Measurements from ENCODE around the gene MAP3K7. TPM values are rescaled to one million over a fixed set of nuclear protein-coding genes. Genes with fewer than 3 reads are reported as not detected.

Gene MAP3K7
- total RNA-seq, 2 donors from 2014 or later, result 20.4 to 21.8 TPM

GRCh38 chr6:90493332-90493731 is 93.5 kb downstream of the MAP3K7 start:
- intact Hi-C loops (cut with DNase I), result no loop called here
- DNase-seq (ENCODE audit: low spot score), result no peak

- no peak for DNase-seq (ENCODE audit: low spot score)
- intact Hi-C loops (cut with DNase I), result no loop called here
These were observed 94.1 kb downstream of the MAP3K7 start for GRCh38 chr6:90492798-90493197.

- intact Hi-C loops (cut with DNase I), result no loop called here
These were observed 94.5 kb downstream of the MAP3K7 start for GRCh38 chr6:90492369-90492768.

GRCh38 chr6:90490030-90490716 is 96.7 kb downstream of the MAP3K7 start:
- intact Hi-C loops (cut with DNase I), result no loop called here
- DNase-seq (ENCODE audit: low spot score), result no peak

More at GRCh38 chr6:90492369-90492768, 94.5 kb downstream of the MAP3K7 start:
- no peak for DNase-seq (ENCODE audit: low spot score)

GRCh38 chr6:90488816-90489215 is 98.1 kb downstream of the MAP3K7 start:
- intact Hi-C loops (cut with DNase I), result loop anchor here in 1 of 2 donors (10.0 kb wide), 1 partner anchor 254 kb away; no protein-coding TSS in a partner anchor
- no peak for DNase-seq (ENCODE audit: low spot score)

DNA sequence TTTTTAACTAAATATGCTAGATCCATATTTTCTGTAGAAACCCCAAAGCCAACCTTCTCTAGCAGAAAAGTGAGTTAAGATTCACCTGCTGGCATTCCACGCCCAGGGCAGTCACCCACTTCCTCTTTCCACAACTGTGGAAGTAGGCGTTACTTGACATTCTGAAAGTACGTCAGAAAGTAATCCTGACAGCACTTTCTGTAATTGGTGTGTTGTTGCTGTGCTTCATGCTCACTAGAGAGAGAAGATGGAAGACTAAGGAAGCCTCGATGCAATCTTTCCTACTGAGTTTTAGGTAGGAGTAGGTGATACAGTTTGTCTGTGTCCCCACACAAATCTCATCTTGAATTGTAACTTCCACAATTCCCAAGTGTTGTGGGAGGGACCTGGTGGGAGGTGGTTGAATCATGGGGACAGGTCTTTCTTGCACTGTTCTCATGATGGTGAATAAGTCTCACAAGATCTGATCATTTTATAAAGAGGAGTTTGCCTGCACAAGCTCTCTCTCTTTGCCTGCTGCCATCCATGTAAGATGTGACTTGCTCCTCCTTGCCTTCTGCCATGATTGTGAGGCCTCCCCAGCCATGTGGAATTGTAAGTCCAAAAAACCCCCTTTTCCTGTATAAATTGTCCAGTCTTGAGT is 101.1 kb downstream of the MAP3K7 start:
- intact Hi-C loops (cut with DNase I), result loop anchor here in 1 of 2 donors (10.0 kb wide), 1 partner anchor 251 kb away; no protein-coding TSS in a partner anchor
- DNase-seq (ENCODE audit: low spot score), result no peak

- no peak for DNase-seq (ENCODE audit: low spot score)
- intact Hi-C loops (cut with DNase I), result loop anchor here (5.0 to 10.0 kb wide), 2 partner anchors 250 to 1967 kb away; no protein-coding TSS in a partner anchor
These were observed 102.0 kb downstream of the MAP3K7 start for GRCh38 chr6:90484903-90485302.

DNA sequence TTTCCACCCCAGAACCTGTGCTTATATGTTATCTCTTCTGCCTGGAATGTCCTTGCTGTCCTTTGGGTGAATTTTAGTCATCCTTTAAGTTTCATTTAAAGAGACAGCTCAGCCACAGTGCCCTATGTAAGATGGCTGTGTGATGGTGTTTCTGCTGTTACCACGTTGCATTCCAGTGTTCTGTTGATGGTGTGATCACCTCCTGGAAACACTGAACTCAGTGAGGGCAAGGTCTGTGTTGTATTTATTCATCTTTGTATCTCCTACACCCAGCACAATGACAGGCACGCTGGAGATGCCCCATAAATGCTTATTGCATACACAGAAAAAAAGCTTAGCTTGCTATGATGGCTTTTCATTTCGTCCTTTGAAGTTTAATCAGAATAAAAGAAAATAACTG is 102.5 kb downstream of the MAP3K7 start:
- no peak for DNase-seq (ENCODE audit: low spot score)
- intact Hi-C loops (cut with DNase I), result loop anchor here (5.0 to 10.0 kb wide), 2 partner anchors 250 to 1968 kb away; no protein-coding TSS in a partner anchor

DNA sequence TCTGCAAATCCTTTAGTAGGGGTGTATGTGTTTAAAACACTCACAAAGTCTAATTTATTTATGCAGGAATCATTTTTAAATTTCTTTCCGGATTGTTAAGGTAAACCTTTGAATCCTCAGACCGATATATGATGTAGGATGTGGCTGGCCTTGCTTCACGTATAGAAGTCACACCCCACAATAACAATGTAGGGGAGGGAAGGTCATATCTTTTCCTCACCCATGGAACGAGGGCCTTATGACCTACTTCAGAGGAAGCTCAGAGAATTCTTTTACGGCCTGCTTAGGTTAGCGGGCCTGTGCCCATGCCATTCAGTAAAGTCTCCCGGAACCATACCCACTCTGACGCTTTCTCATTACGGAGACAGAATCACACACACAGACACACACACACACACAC is 102.9 kb downstream of the MAP3K7 start:
- DNase-seq (ENCODE audit: low spot score), result no peak
- intact Hi-C loops (cut with DNase I), result loop anchor here (5.0 to 10.0 kb wide), 2 partner anchors 249 to 1968 kb away; no protein-coding TSS in a partner anchor

DNA sequence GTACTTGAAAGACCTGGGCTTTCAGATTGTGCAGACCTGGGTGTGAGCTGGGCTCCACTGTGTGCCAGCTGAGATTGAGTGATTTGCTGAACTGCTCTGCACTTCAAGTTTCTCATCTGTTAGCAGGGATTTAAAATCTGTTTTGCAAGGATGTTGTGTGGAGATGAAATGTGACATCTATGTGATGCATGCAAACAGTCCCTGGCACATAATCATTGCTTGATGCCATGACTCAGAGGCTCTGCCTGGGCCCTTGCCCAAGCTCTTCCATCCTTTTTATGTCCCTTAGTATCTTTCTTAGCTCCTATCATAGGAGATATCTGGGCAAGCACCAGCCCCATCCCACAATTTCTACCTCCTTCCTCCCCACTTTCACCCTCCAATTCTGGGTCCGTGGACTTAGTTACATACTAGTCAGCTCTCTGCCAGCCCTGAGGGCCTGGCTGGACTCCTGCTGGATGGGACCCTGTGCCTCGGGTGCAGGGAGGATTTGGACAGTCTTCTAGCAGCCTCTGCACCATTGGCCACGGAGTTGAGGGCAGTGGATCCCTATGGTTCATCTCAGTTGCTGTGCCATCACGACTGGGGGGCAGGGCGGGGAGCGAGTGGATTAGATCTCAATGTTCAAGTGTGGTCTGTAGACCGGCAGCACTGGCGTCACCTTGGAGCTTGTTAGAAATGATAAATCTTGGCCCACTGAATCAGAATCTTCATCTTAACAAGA is 103.6 kb downstream of the MAP3K7 start:
- no peak for DNase-seq (ENCODE audit: low spot score)
- intact Hi-C loops (cut with DNase I), result loop anchor here (5.0 to 10.0 kb wide), 2 partner anchors 248 to 1969 kb away; no protein-coding TSS in a partner anchor

- no peak for DNase-seq (ENCODE audit: low spot score)
- intact Hi-C loops (cut with DNase I), result loop anchor here (5.0 to 10.0 kb wide), 2 partner anchors 246 to 1972 kb away; no protein-coding TSS in a partner anchor
These were observed 106.2 kb downstream of the MAP3K7 start for GRCh38 chr6:90480666-90481065.

DNA sequence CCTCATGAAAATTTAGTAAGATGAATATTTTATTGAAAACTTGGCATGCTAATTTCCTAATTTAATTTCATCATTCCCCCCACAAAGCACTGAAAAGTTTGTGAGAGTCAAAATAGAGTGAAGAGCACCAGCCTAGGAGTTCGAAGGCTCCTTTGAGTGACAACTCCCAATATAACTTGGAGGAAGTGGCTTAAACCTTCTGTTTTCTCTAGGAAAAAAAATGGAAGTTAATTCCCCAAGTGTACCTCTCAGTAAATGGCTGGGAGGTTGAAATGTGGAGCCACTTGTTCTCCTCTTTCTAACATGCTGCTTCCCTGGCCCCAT is 107.3 kb downstream of the MAP3K7 start:
- intact Hi-C loops (cut with DNase I), result loop anchor here (2.0 to 10.0 kb wide), 3 partner anchors 505 to 539 kb away; no protein-coding TSS in a partner anchor
- no peak for DNase-seq (ENCODE audit: low spot score)

DNA sequence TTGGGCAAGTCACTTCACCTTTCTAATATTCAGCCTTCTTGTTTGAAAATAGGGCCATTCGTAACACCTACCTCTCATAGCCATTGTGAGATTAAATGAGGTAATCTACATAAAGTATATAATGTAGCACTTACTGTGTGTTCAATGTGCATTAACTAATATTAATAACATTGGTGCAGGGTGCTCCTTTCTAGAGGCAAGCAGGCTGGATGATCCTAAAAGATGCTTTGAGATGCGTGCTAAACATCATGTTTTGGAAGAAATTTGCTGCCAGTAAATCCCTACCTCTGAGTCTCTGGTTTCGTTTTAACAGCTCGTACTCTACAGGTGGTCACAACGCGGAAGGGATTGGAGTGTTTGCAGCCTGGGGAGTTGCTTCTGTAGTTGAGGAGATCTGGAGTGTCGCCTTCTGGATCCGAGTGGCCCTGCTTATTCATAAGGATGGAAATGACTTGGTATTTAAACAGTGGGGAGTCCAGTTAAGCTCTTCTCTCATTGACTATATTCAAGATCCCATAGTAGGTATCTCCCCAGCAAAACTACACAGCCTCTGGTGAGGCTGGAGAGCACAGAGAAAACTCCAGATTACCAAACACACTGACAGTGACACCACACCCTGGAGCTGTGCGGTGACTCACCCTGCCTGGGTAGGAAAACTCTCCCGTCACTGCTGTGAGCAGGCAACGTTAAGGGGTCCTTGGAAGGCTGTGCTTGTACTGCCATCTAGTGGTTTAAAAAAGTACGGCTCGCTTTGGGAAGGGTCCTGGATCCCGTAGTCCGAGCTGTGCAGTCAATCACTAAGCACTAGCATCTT is 107.9 kb downstream of the MAP3K7 start:
- intact Hi-C loops (cut with DNase I), result loop anchor here (2.0 to 10.0 kb wide), 3 partner anchors 504 to 538 kb away; no protein-coding TSS in a partner anchor
- peak; percentile 95 for DNase-seq (ENCODE audit: low spot score)

DNA sequence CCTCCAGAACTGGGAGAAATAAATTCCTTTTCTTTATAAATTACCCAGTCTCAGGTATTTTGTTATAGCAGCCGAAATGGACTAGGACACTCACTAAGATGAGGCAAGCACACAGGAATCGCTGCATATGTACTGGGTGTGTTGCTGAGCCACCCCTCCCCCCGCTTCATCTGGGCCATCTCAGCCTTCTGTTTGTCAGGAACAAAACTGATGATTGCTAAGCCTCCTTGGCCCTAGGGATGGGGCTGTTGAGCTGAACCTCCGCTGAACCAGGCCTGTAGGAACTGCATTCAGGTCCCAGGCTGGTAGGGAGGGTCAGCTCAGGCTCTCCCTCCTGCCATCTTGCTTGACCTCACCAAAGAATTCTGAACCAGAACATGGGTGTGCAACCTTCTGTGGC is 108.6 kb downstream of the MAP3K7 start:
- intact Hi-C loops (cut with DNase I), result loop anchor here (2.0 to 10.0 kb wide), 3 partner anchors 503 to 537 kb away; no protein-coding TSS in a partner anchor
- no peak for DNase-seq (ENCODE audit: low spot score)

DNA sequence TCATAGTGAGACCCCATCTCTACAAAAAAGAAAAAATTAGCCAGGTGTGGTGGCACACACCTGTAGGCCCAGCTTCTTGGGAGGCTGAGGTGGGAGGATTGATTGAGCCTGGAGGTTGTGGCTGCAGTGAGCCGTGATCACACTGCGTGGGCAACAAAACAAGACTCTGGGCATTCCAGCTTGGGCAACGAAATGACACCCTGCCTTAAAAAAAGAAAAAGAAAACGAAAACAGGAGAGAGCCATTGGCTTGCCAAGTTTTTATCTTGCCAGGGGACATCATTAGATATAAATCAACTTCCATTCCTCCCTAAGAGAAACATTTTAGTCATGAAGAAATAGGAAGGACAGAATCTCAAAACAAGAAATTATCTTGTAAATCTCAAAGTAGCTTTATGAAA is 109.5 kb downstream of the MAP3K7 start:
- intact Hi-C loops (cut with DNase I), result loop anchor here in 1 of 2 donors (10.0 kb wide), 2 partner anchors 503 to 533 kb away; no protein-coding TSS in a partner anchor
- DNase-seq (ENCODE audit: low spot score), result no peak

GRCh38 chr6:90472716-90473115 is 114.2 kb downstream of the MAP3K7 start:
- DNase-seq (ENCODE audit: low spot score), result no peak
- intact Hi-C loops (cut with DNase I), result loop anchor here in 1 of 2 donors (10.0 kb wide), 2 partner anchors 498 to 528 kb away; no protein-coding TSS in a partner anchor

- intact Hi-C loops (cut with DNase I), result loop anchor here in 1 of 2 donors (10.0 kb wide), 2 partner anchors 496 to 526 kb away; no protein-coding TSS in a partner anchor
- DNase-seq (ENCODE audit: low spot score), result no peak
These were observed 115.6 kb downstream of the MAP3K7 start for GRCh38 chr6:90471263-90471662.

DNA sequence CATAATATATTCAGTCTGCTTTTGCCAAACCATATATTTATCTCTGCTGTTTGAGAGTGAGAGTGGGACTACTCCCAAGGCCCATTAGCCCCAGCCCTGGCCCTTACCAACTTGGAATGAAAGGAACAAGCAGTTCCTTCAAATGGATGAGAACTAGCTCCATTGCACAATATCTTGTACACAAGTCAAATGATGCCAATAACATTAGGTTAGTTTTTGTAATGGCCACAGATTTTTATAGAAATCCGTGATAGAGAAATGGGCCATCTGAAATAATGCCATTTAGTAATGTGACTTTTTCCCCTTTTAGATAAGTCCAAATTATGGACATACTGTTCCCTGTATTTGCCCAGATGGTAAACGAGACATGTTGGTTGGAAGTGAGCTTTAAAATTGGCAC is 117.0 kb downstream of the MAP3K7 start:
- DNase-seq (ENCODE audit: low spot score), result no peak
- intact Hi-C loops (cut with DNase I), result loop anchor here in 1 of 2 donors (10.0 kb wide), 2 partner anchors 495 to 525 kb away; no protein-coding TSS in a partner anchor
